ENCODE data around the gene BIN1.

Gene BIN1

GRCh38 chr2:127090281-127091120 lies 16.5 kb downstream of the BIN1 start:
- DNase-seq, result no peak

GRCh38 chr2:127089478-127090235 lies 17.3 kb downstream of the BIN1 start:
- DNase-seq, result no peak

- no peak for DNase-seq
Measured at GRCh38 chr2:127088706-127089105, 18.2 kb downstream of the BIN1 start.

GRCh38 chr2:127087791-127088495 lies 19.0 kb downstream of the BIN1 start:
- no peak for DNase-seq

GRCh38 chr2:127086990-127087790 lies 19.8 kb downstream of the BIN1 start:
- DNase-seq, result no peak

- DNase-seq, result peak; percentile 38 to 45
Measured at GRCh38 chr2:127085317-127085681, 21.7 kb downstream of the BIN1 start.

- DNase-seq, result peak in 1 of 2 donors; percentile 19
Measured at GRCh38 chr2:127084611-127085316, 22.2 kb downstream of the BIN1 start.

GRCh38 chr2:127083819-127084503 lies 23.0 kb downstream of the BIN1 start:
- DNase-seq, result no peak

- DNase-seq, result no peak
Measured at GRCh38 chr2:127082974-127083373, 24.0 kb downstream of the BIN1 start.

GRCh38 chr2:127081826-127082633 lies 24.9 kb downstream of the BIN1 start:
- DNase-seq, result peak; percentile 59 to 63

GRCh38 chr2:127080938-127081755 lies 25.8 kb downstream of the BIN1 start:
- DNase-seq, result peak; percentile 38 to 54

- peak in 1 of 2 donors; percentile 33 for DNase-seq
Measured at GRCh38 chr2:127080226-127080937, 26.6 kb downstream of the BIN1 start.

- no peak for DNase-seq
Measured at GRCh38 chr2:127079358-127079920, 27.5 kb downstream of the BIN1 start.

- DNase-seq, result no peak
Measured at GRCh38 chr2:127078666-127079270, 28.2 kb downstream of the BIN1 start.

GRCh38 chr2:127078028-127078427 lies 28.9 kb downstream of the BIN1 start:
- DNase-seq, result no peak

- no peak for DNase-seq
Measured at GRCh38 chr2:127076924-127077323, 30.0 kb downstream of the BIN1 start.

GRCh38 chr2:127076290-127076689 lies 30.7 kb downstream of the BIN1 start:
- no peak for DNase-seq

GRCh38 chr2:127075821-127076220 lies 31.1 kb downstream of the BIN1 start:
- DNase-seq, result no peak
